Effector memory CD8-positive, alpha-beta T cell (primary cell): ENCODE results near the gene YPEL3.
A peak's percentile ranks its signal among the peaks of the same experiment; 100 is the strongest.

ENCODE experiments used
- ATAC-seq: fragments of 150-1000 bp; cut with Tn5 transposase; replicated peaks from 2 replicates; pipeline ENCODE4 v1.10.0; 2021; ENCODE audit warnings: mild to moderate bottlenecking, moderate library complexity
- DNase-seq, 3 experiments: peaks; one replicate each; pipeline ENCODE4 v3.0.0; 2021
- H3K27ac Mint-ChIP-seq, 2 donors: one replicate each; pipeline ENCODE4 v1.8.0; 2022; ENCODE audit warnings: mild to moderate bottlenecking in 2 of 2, mixed read lengths in 2 of 2, moderate library complexity in 2 of 2
- H3K27me3 Mint-ChIP-seq, 2 donors: one replicate each; pipeline ENCODE4 v1.8.0; 2022; ENCODE audit warnings: mixed read lengths in 2 of 2
- H3K36me3 Mint-ChIP-seq: one replicate; pipeline ENCODE4 v1.8.0; 2022; ENCODE audit warnings: mild to moderate bottlenecking, moderate library complexity, mixed read lengths; ENCODE audit not compliant: insufficient read depth
- H3K4me1 Mint-ChIP-seq, 2 donors: one replicate each; pipeline ENCODE4 v1.8.0; 2022; ENCODE audit warnings: low read depth in 2 of 2, mixed read lengths in 2 of 2
- H3K4me3 Mint-ChIP-seq, 2 donors: one replicate each; pipeline ENCODE4 v1.8.0; 2022; ENCODE audit warnings: mild to moderate bottlenecking in 2 of 2, mixed read lengths in 2 of 2, moderate library complexity in 2 of 2
- H3K9me3 Mint-ChIP-seq, 2 donors: one replicate each; pipeline ENCODE4 v1.8.0; 2022; ENCODE audit warnings: mixed read lengths in 2 of 2

Gene YPEL3

GRCh38 chr16:30066761-30067583, 29.0 kb downstream of the YPEL3 start:
- H3K36me3 Mint-ChIP-seq: peaks cover 77% of the 10 kb centered on the region
- peaks cover 36 to 41% of the 10 kb centered on the region in 2 donors for H3K4me1 Mint-ChIP-seq
- no peaks in the 10 kb centered on the region for H3K27me3 Mint-ChIP-seq
- H3K4me3 Mint-ChIP-seq: peak overlapping the region; percentile 94 to 96
- no peaks in the 10 kb centered on the region for H3K9me3 Mint-ChIP-seq
- H3K27ac Mint-ChIP-seq: peak overlapping the region; percentile 95 to 97
- ATAC-seq: no peak
- no peak for DNase-seq

- ATAC-seq (no peak), DNase-seq (no peak)
- Mint-ChIP-seq H3K9me3 (no peaks in the 10 kb centered on the region), H3K4me1 (peaks cover 36 to 41% of the 10 kb centered on the region in 2 donors), H3K36me3 (peaks cover 68% of the 10 kb centered on the region), H3K27me3 (no peaks in the 10 kb centered on the region), H3K27ac (peak overlapping the region; percentile 95 to 97), H3K4me3 (peak overlapping the region; percentile 94 to 96)
These were observed 29.9 kb downstream of the YPEL3 start for GRCh38 chr16:30065943-30066760.

GRCh38 chr16:30065102-30065942, 30.7 kb downstream of the YPEL3 start, which contains the start of gene ALDOA:
TSS of gene ALDOA (plus strand) at chr16:30065760. CDS start at chr16:30066898, 1,138 bp downstream.
- Mint-ChIP-seq H3K4me1 (peaks cover 36 to 38% of the 10 kb centered on the region in 2 donors), H3K36me3 (peaks cover 63% of the 10 kb centered on the region)

GRCh38 chr16:30064729-30065101, 31.3 kb downstream of the YPEL3 start:
- no peak for DNase-seq
- peak overlapping the region; percentile 95 to 97 for H3K27ac Mint-ChIP-seq
- peaks cover 33% of the 10 kb centered on the region in 2 donors for H3K4me1 Mint-ChIP-seq
- H3K4me3 Mint-ChIP-seq: peak overlapping the region; percentile 94 to 96
- peaks cover 57% of the 10 kb centered on the region for H3K36me3 Mint-ChIP-seq
- H3K27me3 Mint-ChIP-seq: no peaks in the 10 kb centered on the region
- H3K9me3 Mint-ChIP-seq: no peaks in the 10 kb centered on the region
- no peak for ATAC-seq

More at GRCh38 chr16:30065102-30065942, 30.7 kb downstream of the YPEL3 start, which contains the start of gene ALDOA:
- H3K4me3 Mint-ChIP-seq: peak within 1 kb of the TSS; percentile 94 to 96
- ATAC-seq: peak; percentile 81
- H3K27me3 Mint-ChIP-seq: no peaks in the 10 kb centered on the region
- DNase-seq: peak; percentile 90 to 93 (median 91)
- H3K9me3 Mint-ChIP-seq: no peaks in the 10 kb centered on the region
- peak within 1 kb of the TSS; percentile 95 to 97 for H3K27ac Mint-ChIP-seq

GRCh38 chr16:30063893-30064728, 31.9 kb downstream of the YPEL3 start:
- Mint-ChIP-seq H3K4me3 (peak overlapping the region; percentile 94 to 96), H3K36me3 (peaks cover 51% of the 10 kb centered on the region)

GRCh38 chr16:30063278-30063892, 32.6 kb downstream of the YPEL3 start:
- Mint-ChIP-seq H3K27ac (peak overlapping the region; percentile 95 to 97), H3K4me1 (peaks cover 24 to 25% of the 10 kb centered on the region in 2 donors), H3K4me3 (peak overlapping the region; percentile 94 to 96), H3K27me3 (no peaks in the 10 kb centered on the region), H3K36me3 (peaks cover 43% of the 10 kb centered on the region), H3K9me3 (no peaks in the 10 kb centered on the region)
- ATAC-seq: no peak
- no peak for DNase-seq

More at GRCh38 chr16:30063893-30064728, 31.9 kb downstream of the YPEL3 start:
- Mint-ChIP-seq H3K9me3 (no peaks in the 10 kb centered on the region), H3K27ac (peak overlapping the region; percentile 95 to 97), H3K27me3 (no peaks in the 10 kb centered on the region), H3K4me1 (peaks cover 29 to 30% of the 10 kb centered on the region in 2 donors)
- ATAC-seq (peak; percentile 6), DNase-seq (peak; percentile 40 to 52 (median 44))

GRCh38 chr16:30060836-30061554, 35.0 kb downstream of the YPEL3 start:
- no peak for DNase-seq
- Mint-ChIP-seq H3K4me3 (no peak overlapping the region), H3K4me1 (peaks cover 10 to 11% of the 10 kb centered on the region in 2 donors), H3K9me3 (no peaks in the 10 kb centered on the region), H3K27ac (peak overlapping the region in 1 of 2 donors; percentile 32), H3K27me3 (no peaks in the 10 kb centered on the region), H3K36me3 (peaks cover 21% of the 10 kb centered on the region)
- no peak for ATAC-seq

- H3K4me1 Mint-ChIP-seq: peaks cover 10% of the 10 kb centered on the region in 2 donors
- no peaks in the 10 kb centered on the region for H3K27me3 Mint-ChIP-seq
- H3K9me3 Mint-ChIP-seq: no peaks in the 10 kb centered on the region
These were observed 35.7 kb downstream of the YPEL3 start for GRCh38 chr16:30060346-30060745.

GRCh38 chr16:30054959-30055553, 41.0 kb downstream of the YPEL3 start:
- peak; percentile 61 for ATAC-seq
- H3K27ac Mint-ChIP-seq: peak overlapping the region in 1 of 2 donors; percentile 79
- peaks cover 11 to 14% of the 10 kb centered on the region in 2 donors for H3K4me1 Mint-ChIP-seq
- peak in 1 of 3 experiments; percentile 35 for DNase-seq
- H3K4me3 Mint-ChIP-seq: peak overlapping the region; percentile 2 to 42
- H3K36me3 Mint-ChIP-seq: peaks cover 22% of the 10 kb centered on the region
- H3K27me3 Mint-ChIP-seq: no peaks in the 10 kb centered on the region
- no peaks in the 10 kb centered on the region for H3K9me3 Mint-ChIP-seq

More at GRCh38 chr16:30060346-30060745, 35.7 kb downstream of the YPEL3 start:
- DNase-seq (no peak), ATAC-seq (no peak)
- Mint-ChIP-seq H3K27ac (peak overlapping the region in 1 of 2 donors; percentile 32), H3K4me3 (no peak overlapping the region), H3K36me3 (peaks cover 15% of the 10 kb centered on the region)

- Mint-ChIP-seq H3K36me3 (peaks cover 22% of the 10 kb centered on the region), H3K27me3 (no peaks in the 10 kb centered on the region), H3K27ac (peak overlapping the region in 1 of 2 donors; percentile 79), H3K4me3 (peak overlapping the region; percentile 2 to 42), H3K4me1 (peaks cover 11 to 14% of the 10 kb centered on the region in 2 donors), H3K9me3 (no peaks in the 10 kb centered on the region)
- ATAC-seq (no peak), DNase-seq (no peak)
These were observed 41.6 kb downstream of the YPEL3 start for GRCh38 chr16:30054451-30054850.
